Liver (tissue), 9 donors: ENCODE data around the gene IWS1. TPM values are rescaled to one million over a fixed set of nuclear protein-coding genes. Genes with fewer than 3 reads are reported as not detected.
A peak's percentile ranks its signal among the peaks of the same experiment; 100 is the strongest.
"Not testable (repeated sequence)": the region's sequence is repeated elsewhere in the genome, so short reads cannot be mapped to it uniquely, and the experiment has no call there.

Experiments used
- DNase-seq: peaks from one replicate; pipeline ENCODE4 v3.0.0-alpha.2; 2017; ENCODE audit warnings: low spot score
- H3K27ac ChIP-seq, 2 donors: one replicate each; pipeline ENCODE4 v1.7.0; 2013; ENCODE audit warnings: inconsistent platforms in 2 of 2, low read length in 2 of 2, control low read depth in 1 of 2, low read depth in 1 of 2, mild to moderate bottlenecking in 1 of 2
- H3K27me3 ChIP-seq, 4 donors: one replicate each; pipeline versions ENCODE4 v1.6.1 to v1.7.0; 2013; ENCODE audit warnings: low read length in 3 of 4, inconsistent platforms in 1 of 4, mild to moderate bottlenecking in 1 of 4, moderate library complexity in 1 of 4; ENCODE audit not compliant: control insufficient read depth in 4 of 4, insufficient read depth in 4 of 4
- H3K36me3 ChIP-seq, 4 donors: one replicate each; pipeline versions ENCODE4 v1.6.1 to v1.7.0; 2013; ENCODE audit warnings: low read length in 3 of 4, mild to moderate bottlenecking in 3 of 4, low read depth in 1 of 4, moderate library complexity in 1 of 4; ENCODE audit not compliant: control insufficient read depth in 4 of 4, insufficient read depth in 3 of 4
- H3K4me1 ChIP-seq, 4 donors: one replicate each; pipeline versions ENCODE4 v1.6.1 to v1.7.0; 2013; ENCODE audit warnings: low read length in 3 of 4, mild to moderate bottlenecking in 3 of 4, moderate library complexity in 1 of 4; ENCODE audit not compliant: control insufficient read depth in 4 of 4, insufficient read depth in 4 of 4
- H3K4me3 ChIP-seq, 3 donors: one replicate each; pipeline versions ENCODE4 v1.6.1 to v1.7.0; 2013; ENCODE audit warnings: low read length in 3 of 3, control low read depth in 1 of 3, low read depth in 1 of 3, mild to moderate bottlenecking in 1 of 3
- H3K9ac ChIP-seq, 2 donors: one replicate each; pipeline ENCODE4 v1.7.0; 2013; ENCODE audit warnings: low read length in 2 of 2, mild to moderate bottlenecking in 2 of 2, moderate library complexity in 2 of 2, control low read depth in 1 of 2, low read depth in 1 of 2
- H3K9me3 ChIP-seq, 4 donors: one replicate each; pipeline versions ENCODE4 v1.6.1 to v1.7.0; 2013; ENCODE audit warnings: low read length in 3 of 4; ENCODE audit not compliant: control insufficient read depth in 4 of 4
- CTCF ChIP-seq: fragments of 150-350 bp; IDR thresholded peaks from 2 replicates; pipeline ENCODE4 v1.5.1; 2017; ENCODE audit warnings: improper control_type of control experiment, low read depth, low read length; ENCODE audit not compliant: missing input control
- FOXA1 ChIP-seq: IDR thresholded peaks from 2 replicates; pipeline ENCODE4 v1.6.1; 2016; ENCODE audit warnings: antibody characterized with exemption
- HNF4A ChIP-seq, 2 donors: conservative IDR thresholded peaks; 2 replicates each; pipeline ENCODE4 v1.6.1; 2016; ENCODE audit warnings: antibody characterized with exemption in 2 of 2, mild to moderate bottlenecking in 2 of 2
- JUND ChIP-seq, 2 donors: IDR thresholded peaks; 2 replicates each; pipeline ENCODE4 v1.6.1; 2016; ENCODE audit warnings: antibody characterized with exemption in 2 of 2
- RAD21 ChIP-seq, 2 donors: IDR thresholded peaks; 2 replicates each; pipeline ENCODE4 v1.6.1; 2016; ENCODE audit warnings: antibody characterized with exemption in 2 of 2, mild to moderate bottlenecking in 2 of 2
- REST ChIP-seq: IDR thresholded peaks from 2 replicates; pipeline ENCODE4 v1.6.1; 2016; ENCODE audit warnings: antibody characterized with exemption, mild to moderate bottlenecking
- SP1 ChIP-seq: IDR thresholded peaks from 2 replicates; pipeline ENCODE4 v1.6.1; 2018; ENCODE audit warnings: antibody characterized with exemption, mild to moderate bottlenecking
- TAF1 ChIP-seq: conservative IDR thresholded peaks from 2 replicates; pipeline ENCODE4 v1.6.1; 2016; ENCODE audit warnings: antibody characterized with exemption, mild to moderate bottlenecking
- YY1 ChIP-seq: IDR thresholded peaks from 2 replicates; pipeline ENCODE4 v1.6.1; 2016; ENCODE audit warnings: antibody characterized with exemption, mild to moderate bottlenecking
- WGBS: extraction: QIAGEN DNeasy Blood & Tissue Kit; methylation state at CpG from one replicate; pipeline ENCODE4 v1.1.7; 2013; 5-methylcytosine and 5-hydroxymethylcytosine counted together
- polyA plus RNA-seq, 2 donors: library from polyadenylated mRNA; stranded (reverse) in 1 of 2; unstranded in 1 of 2; fragments of 200-250 nt in 1 of 2; fragments of >200 nt in 1 of 2; fragmentation: Nextera tagmentation in 1 of 2; extraction: Ambion mirVana in 1 of 2; gene quantifications; one replicate each; pipeline versions ENCODE4 v1.2.1 to v1.2.3, GENCODE V29; 2013 to 2015
- total RNA-seq, 2 donors: library from RNA; depleted of rRNA; stranded (reverse); fragments of >200 nt; gene quantifications; one replicate each; pipeline ENCODE4 v1.2.3, GENCODE V29; 2014
- donor health status: healthy.
- donor health status: healthy.
- donor health status: healthy.
- donor health status: healthy.
- donor health status: healthy.

IWS1 gene
- total and polyA plus RNA-seq, 4 donors: 13.0 to 28.9 (median 22.8) TPM

GRCh38 chr2:127531221-127531648, 4.9 kb upstream of the IWS1 start:
- Histone ChIP-seq H3K9ac (no peak overlapping the region), H3K4me3 (no peak overlapping the region), H3K36me3 (no peaks in the 10 kb centered on the region), H3K27me3 (no peaks in the 10 kb centered on the region), H3K9me3 (no peaks in the 10 kb centered on the region), H3K27ac (no peak overlapping the region), H3K4me1 (peaks cover 0 to 5% (median 4%) of the 10 kb centered on the region in 4 donors)
- DNase-seq: no peak
- TF ChIP-seq HNF4A (conservative IDR thresholded peaks at IDR 0.05) (peak in 1 of 2 donors; percentile 54), YY1 (no peak)
- 70% methylated on average over 4 of the region's 4 CpGs for WGBS

GRCh38 chr2:127530245-127531140, 4.2 kb upstream of the IWS1 start:
- 90% methylated on average over 3 of the region's 3 CpGs for WGBS
- no peak overlapping the region for H3K27ac ChIP-seq
- DNase-seq: no peak

GRCh38 chr2:127529416-127529815, 3.1 kb upstream of the IWS1 start:
- not testable (repeated sequence) for H3K4me3 ChIP-seq, H3K36me3 ChIP-seq, H3K4me1 ChIP-seq, H3K9me3 ChIP-seq, H3K27ac ChIP-seq, DNase-seq, H3K27me3 ChIP-seq, H3K9ac ChIP-seq
- WGBS: 91% methylated on average over 2 of the region's 2 CpGs

More at GRCh38 chr2:127530245-127531140, 4.2 kb upstream of the IWS1 start:
- no peaks in the 10 kb centered on the region for H3K9me3 ChIP-seq
- H3K9ac ChIP-seq: no peak overlapping the region
- TF ChIP-seq FOXA1 (no peak), TAF1 (no peak), JUND (IDR thresholded peaks at IDR 0.05) (no peak), RAD21 (IDR thresholded peaks at IDR 0.05) (no peak), SP1 (no peak), REST (no peak), CTCF (no peak)
- peaks cover 0 to 5% (median 4%) of the 10 kb centered on the region in 4 donors for H3K4me1 ChIP-seq
- no peaks in the 10 kb centered on the region for H3K27me3 ChIP-seq
- no peaks in the 10 kb centered on the region for H3K36me3 ChIP-seq
- H3K4me3 ChIP-seq: no peak overlapping the region
